ENCODE results near the gene ATP5ME.

The ATP5ME gene

DNA sequence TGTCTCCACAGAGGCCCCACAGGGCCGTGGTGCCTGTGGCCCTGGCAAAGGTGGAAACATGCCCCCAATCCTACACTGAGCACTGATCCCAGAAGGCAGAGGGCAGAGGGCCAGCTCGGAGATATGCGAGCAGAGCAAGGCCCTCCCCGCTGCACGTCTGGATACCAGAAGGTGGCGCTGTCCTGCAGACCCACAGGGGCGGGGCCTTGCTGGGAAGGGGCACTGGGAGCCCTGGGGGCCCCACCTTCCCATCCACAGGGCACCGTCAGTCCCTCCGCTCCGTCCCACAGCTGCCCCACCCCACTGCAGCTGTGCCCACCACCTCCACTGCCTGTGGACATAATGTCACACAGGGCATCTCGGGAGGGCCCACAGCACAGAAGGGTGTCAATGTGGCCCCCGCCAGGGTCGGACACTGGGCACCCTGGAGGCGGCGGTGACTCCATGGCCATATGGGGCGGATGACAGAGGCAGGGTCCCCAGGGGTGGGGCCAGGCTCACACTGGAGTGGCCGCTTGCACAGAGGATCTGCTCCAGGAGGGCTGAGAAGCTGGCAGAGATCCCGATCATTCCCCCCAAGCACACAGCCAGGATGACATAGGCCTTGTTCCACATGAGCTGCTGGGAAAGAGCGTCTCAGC is 10.0 kb upstream of the ATP5ME start:
- no peak for TF ChIP-seq FOXP2 (optimal IDR thresholded peaks at IDR 0.05; ENCODE audit: borderline replicate concordance, extremely low read depth, extremely low read length, insufficient read depth)
- no peak for TF ChIP-seq SIN3A (IDR thresholded peaks at IDR 0.05; ENCODE audit: borderline replicate concordance, insufficient read depth, low read length)
- TF ChIP-seq TAF1 (IDR thresholded peaks at IDR 0.05; ENCODE audit: borderline replicate concordance, insufficient read depth, low read length): no peak
- TF ChIP-seq, protein P1, sequence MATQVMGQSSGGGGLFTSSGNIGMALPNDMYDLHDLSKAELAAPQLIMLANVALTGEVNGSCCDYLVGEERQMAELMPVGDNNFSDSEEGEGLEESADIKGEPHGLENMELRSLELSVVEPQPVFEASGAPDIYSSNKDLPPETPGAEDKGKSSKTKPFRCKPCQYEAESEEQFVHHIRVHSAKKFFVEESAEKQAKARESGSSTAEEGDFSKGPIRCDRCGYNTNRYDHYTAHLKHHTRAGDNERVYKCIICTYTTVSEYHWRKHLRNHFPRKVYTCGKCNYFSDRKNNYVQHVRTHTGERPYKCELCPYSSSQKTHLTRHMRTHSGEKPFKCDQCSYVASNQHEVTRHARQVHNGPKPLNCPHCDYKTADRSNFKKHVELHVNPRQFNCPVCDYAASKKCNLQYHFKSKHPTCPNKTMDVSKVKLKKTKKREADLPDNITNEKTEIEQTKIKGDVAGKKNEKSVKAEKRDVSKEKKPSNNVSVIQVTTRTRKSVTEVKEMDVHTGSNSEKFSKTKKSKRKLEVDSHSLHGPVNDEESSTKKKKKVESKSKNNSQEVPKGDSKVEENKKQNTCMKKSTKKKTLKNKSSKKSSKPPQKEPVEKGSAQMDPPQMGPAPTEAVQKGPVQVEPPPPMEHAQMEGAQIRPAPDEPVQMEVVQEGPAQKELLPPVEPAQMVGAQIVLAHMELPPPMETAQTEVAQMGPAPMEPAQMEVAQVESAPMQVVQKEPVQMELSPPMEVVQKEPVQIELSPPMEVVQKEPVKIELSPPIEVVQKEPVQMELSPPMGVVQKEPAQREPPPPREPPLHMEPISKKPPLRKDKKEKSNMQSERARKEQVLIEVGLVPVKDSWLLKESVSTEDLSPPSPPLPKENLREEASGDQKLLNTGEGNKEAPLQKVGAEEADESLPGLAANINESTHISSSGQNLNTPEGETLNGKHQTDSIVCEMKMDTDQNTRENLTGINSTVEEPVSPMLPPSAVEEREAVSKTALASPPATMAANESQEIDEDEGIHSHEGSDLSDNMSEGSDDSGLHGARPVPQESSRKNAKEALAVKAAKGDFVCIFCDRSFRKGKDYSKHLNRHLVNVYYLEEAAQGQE (IDR thresholded peaks at IDR 0.05; ENCODE audit: insufficient read depth in 1 of 2, low read depth in 2 of 2, low read length in 2 of 2): no peak
- no peak for TF ChIP-seq POLR2AphosphoS5 (IDR thresholded peaks at IDR 0.05; ENCODE audit: low read depth, low read length)

DNA sequence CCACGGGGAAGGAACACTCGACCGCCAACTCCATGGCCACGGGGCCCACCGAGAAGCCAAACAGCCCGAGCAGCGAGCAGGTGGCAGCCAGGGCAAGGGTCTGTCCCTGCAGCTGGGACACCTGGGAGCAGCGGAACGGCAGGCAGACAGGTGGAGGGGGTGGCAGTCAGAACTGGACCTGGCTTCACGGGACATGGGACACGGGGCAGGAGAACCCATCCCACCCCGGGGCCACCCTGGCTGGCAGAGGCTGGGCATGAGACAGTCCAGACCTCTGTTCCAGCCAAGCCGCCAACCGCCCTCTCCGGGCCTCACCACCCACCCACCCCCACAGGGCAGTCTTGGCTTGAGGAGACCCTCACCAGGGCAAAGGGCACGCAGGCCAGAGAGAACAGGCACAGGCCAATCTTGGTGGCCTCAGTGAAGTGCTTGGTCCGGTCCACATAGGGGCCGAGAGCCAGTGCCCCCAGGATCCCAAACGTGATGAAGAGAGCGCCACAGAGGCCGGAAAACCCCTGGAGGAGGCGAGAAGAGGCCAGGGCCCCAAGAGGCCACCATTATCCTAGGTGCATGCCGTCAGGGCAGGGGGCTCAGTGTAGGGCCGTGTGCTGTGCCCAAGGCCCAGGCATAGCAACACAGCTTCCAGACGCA is 9.3 kb upstream of the ATP5ME start:
- TF ChIP-seq, protein P1 (IDR thresholded peaks at IDR 0.05; ENCODE audit: insufficient read depth in 1 of 2, low read depth in 2 of 2, low read length in 2 of 2): no peak
- TF ChIP-seq FOXP2 (optimal IDR thresholded peaks at IDR 0.05; ENCODE audit: borderline replicate concordance, extremely low read depth, extremely low read length, insufficient read depth) (no peak), SIN3A (IDR thresholded peaks at IDR 0.05; ENCODE audit: borderline replicate concordance, insufficient read depth, low read length) (no peak), POLR2AphosphoS5 (IDR thresholded peaks at IDR 0.05; ENCODE audit: low read depth, low read length) (no peak), TAF1 (IDR thresholded peaks at IDR 0.05; ENCODE audit: borderline replicate concordance, insufficient read depth, low read length) (no peak)

DNA sequence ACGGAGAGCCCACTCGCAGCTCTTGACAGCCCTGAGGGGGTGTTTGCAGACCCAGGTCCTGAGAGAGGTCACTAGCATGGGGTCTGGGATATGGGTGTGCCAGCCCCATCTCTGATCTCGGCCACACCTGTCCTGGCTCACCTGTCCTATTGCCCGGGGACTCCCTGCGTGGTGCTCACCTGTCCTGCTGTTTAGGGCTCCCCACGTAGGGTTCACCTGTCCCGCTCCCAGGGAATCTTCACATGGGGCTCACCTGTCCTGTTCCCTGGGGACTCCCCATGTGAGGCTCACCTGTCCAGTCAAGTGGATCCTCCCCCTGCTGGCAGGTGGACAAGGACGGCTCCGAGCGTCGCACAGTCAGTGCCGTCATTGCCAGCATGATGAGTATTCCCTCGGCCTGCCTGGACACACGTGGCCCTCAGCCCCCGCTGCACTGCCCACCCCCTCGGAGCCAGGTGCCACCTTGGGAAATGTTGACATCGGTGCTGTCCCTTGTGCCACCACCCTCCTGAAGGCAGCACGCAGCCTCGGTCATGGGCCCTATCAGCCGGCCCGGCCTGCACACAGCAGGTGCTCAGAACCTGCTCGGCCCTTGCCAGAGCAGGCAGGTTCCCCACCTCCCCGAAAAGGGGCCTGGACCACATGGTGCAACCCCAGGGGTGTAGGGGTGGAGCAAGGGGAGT is 8.6 kb upstream of the ATP5ME start:
- TF ChIP-seq, protein P1 (IDR thresholded peaks at IDR 0.05; ENCODE audit: insufficient read depth in 1 of 2, low read depth in 2 of 2, low read length in 2 of 2): no peak
- no peak for TF ChIP-seq TAF1 (IDR thresholded peaks at IDR 0.05; ENCODE audit: borderline replicate concordance, insufficient read depth, low read length)
- TF ChIP-seq SIN3A (IDR thresholded peaks at IDR 0.05; ENCODE audit: borderline replicate concordance, insufficient read depth, low read length): no peak
- no peak for TF ChIP-seq FOXP2 (optimal IDR thresholded peaks at IDR 0.05; ENCODE audit: borderline replicate concordance, extremely low read depth, extremely low read length, insufficient read depth)
- no peak for TF ChIP-seq POLR2AphosphoS5 (IDR thresholded peaks at IDR 0.05; ENCODE audit: low read depth, low read length)

DNA sequence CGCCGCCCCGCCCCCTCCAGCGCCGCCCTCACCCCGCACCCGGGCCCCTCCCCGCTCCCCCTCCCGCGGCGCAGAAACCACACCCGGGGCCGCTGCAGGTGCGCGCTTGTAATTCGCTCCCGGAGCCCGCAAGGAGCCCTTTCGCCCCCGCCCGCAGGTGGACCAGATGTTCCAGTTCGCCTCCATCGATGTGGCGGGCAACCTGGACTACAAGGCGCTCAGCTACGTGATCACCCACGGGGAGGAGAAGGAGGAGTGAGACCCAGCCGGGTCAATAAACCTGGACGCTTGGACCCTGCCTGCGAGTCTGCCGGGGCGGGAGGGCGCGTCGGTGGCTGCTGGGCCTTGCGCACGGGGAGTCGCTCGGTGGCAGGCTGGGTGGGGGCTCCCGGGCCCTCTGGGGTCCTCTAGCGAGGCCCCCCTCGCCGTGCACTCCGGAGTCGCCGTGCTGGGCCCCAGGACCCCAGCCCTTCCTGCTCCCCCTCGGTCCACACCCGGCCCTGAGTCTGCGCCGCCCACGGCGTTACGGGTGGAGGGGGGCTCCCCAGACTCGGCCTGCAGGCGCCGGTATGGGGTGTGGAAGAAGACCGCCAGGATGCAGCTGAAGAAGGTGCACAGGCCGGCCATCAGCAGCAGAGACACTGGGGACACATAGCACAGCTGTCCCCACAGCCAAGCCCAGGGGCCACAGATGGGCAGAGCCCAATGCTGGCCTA is 7.8 kb upstream of the ATP5ME start:
- TF ChIP-seq TAF1 (IDR thresholded peaks at IDR 0.05; ENCODE audit: borderline replicate concordance, insufficient read depth, low read length) (no peak), POLR2AphosphoS5 (IDR thresholded peaks at IDR 0.05; ENCODE audit: low read depth, low read length) (no peak), SIN3A (IDR thresholded peaks at IDR 0.05; ENCODE audit: borderline replicate concordance, insufficient read depth, low read length) (no peak), FOXP2 (optimal IDR thresholded peaks at IDR 0.05; ENCODE audit: borderline replicate concordance, extremely low read depth, extremely low read length, insufficient read depth) (no peak)
- TF ChIP-seq, protein P1 (IDR thresholded peaks at IDR 0.05; ENCODE audit: insufficient read depth in 1 of 2, low read depth in 2 of 2, low read length in 2 of 2): no peak

Measured in PFSK-1 (cell line).